NCI-H524 treated with DMSO at 0.1 percent for 48 hours (cell line): ENCODE measurements around the gene PGAM5.
"Not testable (repeated sequence)": the region's sequence is repeated elsewhere in the genome, so short reads cannot be mapped to it uniquely, and the experiment has no call there.

Source experiments
- DNase-seq: peaks from one replicate; lab custom pipeline; 2025; lab: John Stamatoyannopoulos, UW

Gene PGAM5

GRCh38 chr12:132689227-132689626 lies 21.4 kb upstream of the PGAM5 start:
- no peak for DNase-seq

GRCh38 chr12:132690112-132690511 lies 20.5 kb upstream of the PGAM5 start:
- DNase-seq = no peak

- not testable (repeated sequence) for DNase-seq
These were observed 18.6 kb upstream of the PGAM5 start for GRCh38 chr12:132692030-132692429.

- DNase-seq = not testable (repeated sequence)
These were observed 15.8 kb upstream of the PGAM5 start for GRCh38 chr12:132694888-132695287.

- DNase-seq = no peak
These were observed 15.2 kb upstream of the PGAM5 start for GRCh38 chr12:132695431-132695830.

- no peak for DNase-seq
These were observed 12.3 kb upstream of the PGAM5 start for GRCh38 chr12:132698341-132698740.

- no peak for DNase-seq
These were observed 10.3 kb upstream of the PGAM5 start for GRCh38 chr12:132700212-132700822.

GRCh38 chr12:132702640-132703039 lies 8.0 kb upstream of the PGAM5 start:
- DNase-seq = no peak

GRCh38 chr12:132703641-132704040 lies 7.0 kb upstream of the PGAM5 start:
- DNase-seq = no peak

GRCh38 chr12:132707241-132707640 lies 3.4 kb upstream of the PGAM5 start:
- DNase-seq = no peak

- no peak for DNase-seq
These were observed 2.5 kb upstream of the PGAM5 start for GRCh38 chr12:132708150-132708549.

GRCh38 chr12:132710043-132710404 lies 618 bp upstream of the PGAM5 start:
- DNase-seq = no peak

GRCh38 chr12:132711080-132711843 lies 620 bp downstream of the PGAM5 start:
- DNase-seq = no peak

GRCh38 chr12:132713123-132713522 lies 2.5 kb downstream of the PGAM5 start:
- DNase-seq = no peak

- no peak for DNase-seq
These were observed 5.2 kb downstream of the PGAM5 start for GRCh38 chr12:132715874-132716273.

GRCh38 chr12:132716356-132716755 lies 5.7 kb downstream of the PGAM5 start:
- no peak for DNase-seq

GRCh38 chr12:132717011-132717410 lies 6.4 kb downstream of the PGAM5 start:
- DNase-seq = no peak

- DNase-seq = no peak
These were observed 7.1 kb downstream of the PGAM5 start for GRCh38 chr12:132717531-132718387.

- DNase-seq = no peak
These were observed 8.0 kb downstream of the PGAM5 start for GRCh38 chr12:132718644-132719043.

GRCh38 chr12:132719141-132719953 lies 8.7 kb downstream of the PGAM5 start:
- no peak for DNase-seq

GRCh38 chr12:132719954-132720324 lies 9.3 kb downstream of the PGAM5 start:
- DNase-seq = no peak
